DMS153 (cell line): ENCODE results near the gene XYLB.

Experiments used
- DNase-seq: peaks from one replicate; lab custom pipeline; 2025; lab: John Stamatoyannopoulos, UW

XYLB gene

DNA sequence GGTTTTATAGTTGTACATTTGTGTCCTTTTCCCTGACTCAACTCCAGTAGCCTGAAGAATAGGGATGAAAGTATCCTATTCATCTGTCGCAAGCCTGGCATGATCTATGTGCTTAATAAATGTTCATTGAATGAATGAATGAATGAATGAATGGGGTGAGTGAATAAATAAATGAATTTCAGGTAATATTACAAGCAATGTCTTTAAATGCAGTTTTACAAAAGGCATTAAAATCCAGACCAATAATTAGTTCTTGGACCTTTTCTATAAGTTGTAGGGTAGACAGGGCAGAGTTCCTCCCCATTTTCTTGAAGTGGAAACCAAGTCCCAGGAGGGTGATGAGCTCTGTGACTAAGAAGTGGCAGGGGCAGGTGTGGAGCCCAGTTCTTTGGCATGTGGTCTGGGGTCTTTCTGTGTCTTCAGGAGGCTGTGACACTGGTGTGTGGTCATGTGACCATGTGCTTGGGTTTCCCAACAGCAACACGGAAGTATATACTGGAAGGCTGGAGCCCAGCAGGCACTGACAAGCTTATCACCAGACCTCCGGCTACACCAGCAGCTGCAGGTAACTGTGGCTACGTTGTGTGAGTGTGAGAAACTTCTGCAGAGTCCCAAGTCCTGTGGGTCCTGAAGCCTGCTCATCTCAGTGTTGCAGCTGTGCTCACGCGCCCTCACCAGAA, 18.3 kb downstream of the XYLB start:
- no peak for DNase-seq

GRCh38 chr3:38365469-38366062, 19.0 kb downstream of the XYLB start:
- DNase-seq, result no peak

DNA sequence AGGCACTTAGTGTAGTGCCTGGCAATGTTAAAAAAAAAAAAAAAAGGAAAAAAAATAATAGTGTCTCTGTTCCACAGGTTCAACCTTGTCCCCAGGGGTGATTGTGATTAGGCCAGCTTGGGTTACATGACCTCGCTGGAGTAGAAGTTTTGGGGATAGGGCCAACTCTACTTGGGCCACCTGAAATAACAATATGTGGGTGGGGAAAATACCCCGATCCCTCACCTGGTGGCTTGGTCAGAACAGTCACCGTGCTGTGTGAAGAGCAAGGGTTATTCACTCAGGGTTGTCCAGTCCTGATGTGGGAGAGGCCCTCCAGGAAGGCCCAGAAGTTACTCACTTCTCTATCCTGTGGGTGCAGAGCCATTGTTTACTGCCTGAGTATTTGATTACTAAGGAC, 19.5 kb downstream of the XYLB start:
- no peak for DNase-seq

DNA sequence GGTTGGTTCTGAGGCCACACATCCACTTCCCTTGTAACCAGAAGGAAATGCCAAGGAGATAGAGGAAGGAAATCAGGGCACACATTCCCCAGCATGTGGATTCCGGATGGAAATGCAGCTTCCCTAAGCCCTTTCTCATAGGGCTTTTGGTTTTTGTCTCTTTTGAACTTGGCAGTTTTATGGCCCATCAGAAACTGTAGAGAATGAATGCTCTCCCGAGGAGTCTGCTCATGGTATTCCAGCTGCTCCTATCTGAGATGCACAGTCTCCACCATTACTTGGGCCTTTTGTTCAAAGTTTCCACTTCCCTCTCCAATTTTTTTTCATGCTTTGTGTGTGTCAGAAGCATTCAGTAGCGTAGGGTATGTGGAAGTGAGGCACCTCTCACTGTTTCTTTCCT, 21.2 kb downstream of the XYLB start:
- DNase-seq, result no peak

DNA sequence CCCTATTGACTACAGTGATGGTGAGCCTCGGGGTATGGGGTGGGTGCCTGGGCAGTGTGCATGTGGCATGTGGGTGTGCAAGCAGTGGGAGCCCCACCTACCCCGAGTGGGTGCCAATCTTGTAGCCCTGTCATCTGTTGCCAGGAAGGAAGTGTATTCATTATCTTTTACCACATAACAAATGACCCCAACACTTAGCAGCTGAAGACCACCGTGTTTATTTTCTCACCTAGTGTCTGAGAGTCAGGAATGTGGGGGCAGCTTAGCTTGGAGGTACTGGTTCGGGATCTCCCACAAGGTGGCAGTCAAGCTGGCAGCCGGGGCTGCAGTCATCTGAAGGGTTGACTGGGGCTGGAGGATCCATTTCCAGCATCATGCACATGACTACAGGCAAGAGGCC, 21.7 kb downstream of the XYLB start:
- DNase-seq, result no peak

- no peak for DNase-seq
These were observed 22.6 kb downstream of the XYLB start for GRCh38 chr3:38369186-38369585.

DNA sequence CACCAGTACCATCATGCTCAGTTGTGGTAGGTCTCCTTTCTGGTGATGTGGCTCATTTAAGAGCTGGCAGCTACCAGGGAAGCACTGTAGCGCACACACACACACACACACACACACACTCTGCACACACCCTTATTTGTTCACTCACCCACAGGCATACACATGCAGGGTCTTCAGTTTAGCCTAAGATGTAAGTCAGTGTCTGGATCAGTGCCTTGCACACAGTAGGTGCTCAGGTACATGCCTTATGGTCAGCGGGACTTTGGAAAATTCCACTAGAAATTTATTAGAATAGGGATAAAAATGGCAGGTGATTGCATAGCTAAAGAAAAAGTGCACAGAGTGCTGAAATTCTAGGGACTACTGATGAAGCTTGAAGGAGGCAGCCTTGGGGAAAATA, 23.6 kb downstream of the XYLB start:
- DNase-seq, result no peak

GRCh38 chr3:38370861-38371260, 24.3 kb downstream of the XYLB start:
- DNase-seq, result no peak

- no peak for DNase-seq
These were observed 25.1 kb downstream of the XYLB start for GRCh38 chr3:38371541-38372213.

DNA sequence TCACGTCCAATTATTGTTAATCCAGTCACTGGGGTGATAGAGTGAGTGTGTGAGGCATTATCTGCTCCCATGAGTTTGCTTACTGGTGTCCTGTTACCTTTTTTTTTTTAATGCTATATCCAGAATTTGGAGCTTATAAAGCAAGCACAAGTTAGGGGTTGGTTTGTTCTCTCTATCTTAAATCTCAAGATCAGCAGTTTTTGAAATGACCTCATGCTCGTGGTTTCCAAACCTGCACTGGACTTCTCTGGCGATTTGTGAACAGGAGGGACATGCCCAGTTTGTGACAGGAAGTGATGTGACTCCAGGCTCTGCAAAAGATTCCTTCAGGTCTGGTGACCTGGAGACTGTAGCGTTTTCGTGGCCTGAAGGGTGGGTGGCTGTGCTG, 25.6 kb downstream of the XYLB start:
- DNase-seq, result no peak

- no peak for DNase-seq
These were observed 27.6 kb downstream of the XYLB start for GRCh38 chr3:38374221-38374620.

- no peak for DNase-seq
These were observed 28.5 kb downstream of the XYLB start for GRCh38 chr3:38375072-38375471.

DNA sequence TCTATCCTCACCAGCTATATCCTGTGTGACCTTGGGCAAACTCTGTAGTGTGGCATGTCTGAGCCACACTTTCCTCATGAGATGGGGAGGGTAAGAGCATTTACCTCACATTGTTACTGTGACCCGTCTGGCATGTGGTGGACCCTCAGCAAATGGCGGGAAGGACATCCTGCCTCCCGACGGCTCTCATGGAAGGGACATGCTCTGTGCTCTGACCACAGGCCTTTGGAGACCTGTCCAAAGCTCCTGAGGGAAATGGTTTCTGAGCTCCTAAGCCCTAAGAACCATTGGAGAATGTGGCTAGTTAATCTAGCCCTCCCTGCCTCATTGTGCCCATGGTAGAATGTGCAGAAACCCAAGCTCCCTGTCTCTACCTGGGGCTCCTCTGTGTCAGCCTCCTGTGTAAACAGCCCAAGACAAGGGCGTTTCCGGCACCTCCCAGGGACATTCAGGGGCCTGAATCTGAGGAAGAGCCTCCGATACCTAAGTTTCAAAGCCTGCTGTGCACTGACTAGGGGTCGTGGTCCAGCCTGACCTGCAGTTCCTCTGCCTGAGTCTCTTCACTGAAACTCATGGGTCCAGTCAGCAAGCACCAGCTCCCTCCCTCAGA, 29.0 kb downstream of the XYLB start:
- DNase-seq, result no peak

- DNase-seq, result no peak
These were observed 29.7 kb downstream of the XYLB start for GRCh38 chr3:38376098-38376816.

- DNase-seq, result no peak
These were observed 32.7 kb downstream of the XYLB start for GRCh38 chr3:38379201-38379770.

GRCh38 chr3:38382506-38383080, 36.0 kb downstream of the XYLB start:
- no peak for DNase-seq

DNA sequence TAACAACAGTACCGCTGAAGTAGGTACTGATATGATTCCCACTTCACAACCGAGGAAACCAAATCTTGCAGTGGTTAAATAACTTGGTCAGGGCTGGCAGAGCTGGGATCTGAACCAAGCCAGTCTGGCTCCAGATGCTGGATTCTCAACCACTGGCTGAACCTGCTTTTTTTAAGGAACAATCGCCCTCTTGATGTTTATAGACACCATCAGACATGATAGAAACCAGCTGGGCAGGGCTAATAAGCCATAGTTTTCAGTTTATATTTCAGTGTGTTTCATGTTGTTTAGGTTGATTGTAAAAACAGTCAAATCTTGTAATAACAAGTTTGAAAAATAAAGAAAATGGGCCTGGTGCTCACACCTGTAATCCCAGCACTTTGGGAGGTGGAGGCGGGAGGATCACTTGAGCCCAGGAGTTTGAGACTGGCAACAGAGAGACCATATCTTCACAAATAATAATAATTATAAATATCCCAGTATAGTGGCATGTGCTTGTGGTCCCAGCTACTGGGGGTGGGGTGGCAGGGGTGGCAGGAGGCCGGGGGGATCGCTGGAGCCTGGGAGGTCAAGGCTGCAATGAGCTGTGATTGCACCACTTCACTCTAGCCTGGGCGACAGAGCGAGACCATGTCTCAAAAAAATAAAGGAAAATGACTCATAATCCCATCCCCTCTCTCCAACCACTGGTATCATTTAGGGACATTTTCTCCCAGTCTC, 36.7 kb downstream of the XYLB start:
- DNase-seq, result no peak

GRCh38 chr3:38386992-38387750, 40.6 kb downstream of the XYLB start:
- no peak for DNase-seq

DNA sequence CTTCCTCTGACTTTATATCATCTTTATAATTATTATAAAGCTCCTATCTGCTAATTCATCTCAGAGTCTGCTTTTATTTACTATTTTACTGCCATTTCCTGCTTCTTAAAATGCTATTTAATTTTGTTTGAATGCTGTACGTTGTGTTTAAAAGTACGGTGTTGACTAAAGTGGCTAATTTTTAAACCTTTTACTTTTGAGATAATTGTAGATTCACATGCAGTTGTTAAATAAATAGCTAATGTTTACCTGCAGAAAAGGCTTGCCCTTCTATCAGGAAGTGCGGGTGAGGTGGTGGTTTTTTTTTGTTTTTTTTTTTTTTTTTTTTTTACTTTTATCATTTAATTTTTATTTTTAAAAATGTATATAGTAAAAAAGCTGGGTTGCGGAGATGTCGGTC, 41.3 kb downstream of the XYLB start:
- no peak for DNase-seq

DNA sequence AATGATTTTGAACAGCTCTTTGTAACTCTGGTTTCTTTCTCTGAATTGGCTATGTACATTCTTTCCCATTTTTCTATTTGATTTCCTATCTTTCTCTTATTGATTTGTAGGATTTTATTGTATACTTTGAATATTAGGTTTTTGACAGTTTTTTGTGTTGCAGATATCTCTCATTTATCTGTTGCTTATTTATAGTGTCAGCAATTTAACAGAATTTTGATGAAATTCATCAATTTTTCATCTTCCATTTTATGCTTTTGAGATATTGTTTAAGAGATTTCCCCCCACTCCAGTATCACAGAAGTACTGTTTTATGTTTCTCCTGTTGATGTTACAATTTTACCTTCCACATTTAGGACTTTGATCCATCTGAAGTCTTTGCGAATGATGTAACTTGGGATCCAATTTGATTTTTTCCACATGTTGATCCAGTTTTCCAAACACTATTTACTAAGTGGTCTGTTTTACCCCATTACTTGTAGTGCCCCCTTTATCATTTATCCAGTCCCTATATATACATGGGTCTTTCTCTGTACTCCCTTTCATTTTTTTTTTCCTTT, 46.1 kb downstream of the XYLB start:
- DNase-seq, result no peak
